ENCODE data around the gene NLRP12.

GRCh38 chr19:53801257-53801656, 22.9 kb downstream of the NLRP12 start:
- TF ChIP-seq, protein P1, sequence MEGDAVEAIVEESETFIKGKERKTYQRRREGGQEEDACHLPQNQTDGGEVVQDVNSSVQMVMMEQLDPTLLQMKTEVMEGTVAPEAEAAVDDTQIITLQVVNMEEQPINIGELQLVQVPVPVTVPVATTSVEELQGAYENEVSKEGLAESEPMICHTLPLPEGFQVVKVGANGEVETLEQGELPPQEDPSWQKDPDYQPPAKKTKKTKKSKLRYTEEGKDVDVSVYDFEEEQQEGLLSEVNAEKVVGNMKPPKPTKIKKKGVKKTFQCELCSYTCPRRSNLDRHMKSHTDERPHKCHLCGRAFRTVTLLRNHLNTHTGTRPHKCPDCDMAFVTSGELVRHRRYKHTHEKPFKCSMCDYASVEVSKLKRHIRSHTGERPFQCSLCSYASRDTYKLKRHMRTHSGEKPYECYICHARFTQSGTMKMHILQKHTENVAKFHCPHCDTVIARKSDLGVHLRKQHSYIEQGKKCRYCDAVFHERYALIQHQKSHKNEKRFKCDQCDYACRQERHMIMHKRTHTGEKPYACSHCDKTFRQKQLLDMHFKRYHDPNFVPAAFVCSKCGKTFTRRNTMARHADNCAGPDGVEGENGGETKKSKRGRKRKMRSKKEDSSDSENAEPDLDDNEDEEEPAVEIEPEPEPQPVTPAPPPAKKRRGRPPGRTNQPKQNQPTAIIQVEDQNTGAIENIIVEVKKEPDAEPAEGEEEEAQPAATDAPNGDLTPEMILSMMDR (IDR thresholded peaks at IDR 0.05) = no peak
- no peak for TF ChIP-seq POLR2AphosphoS5 (IDR thresholded peaks at IDR 0.05)
- TF ChIP-seq POLR2A (IDR thresholded peaks at IDR 0.05) = no peak
